Spleen (tissue), 7 donors: ENCODE results near the gene IPCEF1.

ENCODE experiments used
- CTCF ChIP-seq, 11 experiments: fragments of 200-600 bp in 7 of 11; fragments of 450-650 bp in 4 of 11; sonication (generic) in 4 of 11; IDR thresholded peaks in 8 of 11; conservative IDR thresholded peaks in 3 of 11; 1 replicate in 7 of 11; 2 replicates in 4 of 11; pipeline versions ENCODE4 v1.4.0 to v1.8.0; 2016 to 2021; ENCODE audit warnings: antibody characterized with exemption in 11 of 11, inconsistent platforms in 4 of 11, mild to moderate bottlenecking in 1 of 11
- POLR2A ChIP-seq, 3 donors: fragments of 450-650 bp; IDR thresholded peaks; one replicate each; pipeline ENCODE4 v1.5.1; 2017; ENCODE audit warnings: antibody characterized with exemption in 3 of 3, mild to moderate bottlenecking in 1 of 3
- donor health status: DM: no; HTN: no; CAD: no; lungs with moderate emphysema.
- donor health status: DM: no; HTN: no; CAD: no.
- donor health status: DM: no; HTN: no; CAD: no.

GRCh38 chr6:154258064-154258757 is 98.4 kb downstream of the IPCEF1 start:
- TF ChIP-seq POLR2A (IDR thresholded peaks at IDR 0.05) (no peak), CTCF (IDR thresholded peaks at IDR 0.05 in 8 of 11, conservative IDR thresholded peaks at IDR 0.05 in 3 of 11) (no peak)
